HepG2 (cell line): Measurements from ENCODE around the gene RUVBL2. TPM values are rescaled to one million over a fixed set of nuclear protein-coding genes. Genes with fewer than 3 reads are reported as not detected.
A peak's percentile ranks its signal among the peaks of the same experiment; 100 is the strongest.

Source experiments
- AHDC1 ChIP-seq: sonication (generic); formaldehyde crosslinking; IDR thresholded peaks from 2 replicates; pipeline ENCODE4 v1.5.1; 2020; ENCODE audit warnings: mild to moderate bottlenecking, missing genetic modification reagents, borderline replicate concordance
- CHD2 ChIP-seq: IDR thresholded peaks from 2 replicates; pipeline ENCODE4 v1.6.1; 2011; ENCODE audit warnings: low read depth, low read length, improper control_type of control experiment
- HMGA1 ChIP-seq: sonication (generic); formaldehyde crosslinking; conservative IDR thresholded peaks from 2 replicates; pipeline ENCODE4 v1.4.0; 2020; ENCODE audit warnings: missing genetic modification reagents
- KDM3A ChIP-seq: IDR thresholded peaks from 2 replicates; pipeline ENCODE4 v1.6.1; 2018; ENCODE audit warnings: low read depth, missing compliant biosample characterization
- RFX5 ChIP-seq: IDR thresholded peaks from 2 replicates; pipeline ENCODE4 v1.6.1; 2011; ENCODE audit warnings: low read depth, low read length, improper control_type of control experiment
- RFXAP ChIP-seq: sonication (generic); formaldehyde crosslinking; IDR thresholded peaks from 2 replicates; pipeline ENCODE4 v1.4.0; 2020; ENCODE audit warnings: missing genetic modification reagents, borderline replicate concordance
- SNAPC4 ChIP-seq: sonication (generic); formaldehyde crosslinking; IDR thresholded peaks from 2 replicates; pipeline ENCODE4 v1.4.0; 2020; ENCODE audit warnings: mild to moderate bottlenecking, missing genetic modification reagents
- TEAD3 ChIP-seq: optimal IDR thresholded peaks from 2 replicates; pipeline ENCODE3; 2016; ENCODE audit warnings: borderline replicate concordance
- ZMAT3 ChIP-seq: sonication (generic); formaldehyde crosslinking; conservative IDR thresholded peaks from 2 replicates; pipeline ENCODE4 v1.7.0; 2021; ENCODE audit warnings: missing genetic modification reagents
- ZNF143 ChIP-seq: sonication (generic); formaldehyde crosslinking; IDR thresholded peaks from 2 replicates; pipeline ENCODE4 v1.4.0; 2020; ENCODE audit warnings: missing genetic modification reagents
- ZNF674 ChIP-seq: sonication (generic); formaldehyde crosslinking; IDR thresholded peaks from 2 replicates; pipeline ENCODE4 v1.5.0; 2020; ENCODE audit warnings: low read depth, mild to moderate bottlenecking, missing genetic modification reagents
- polyA plus RNA-seq, 8 experiments: library from polyadenylated mRNA; depleted of rRNA in 3 of 8; stranded (reverse) in 7 of 8; unstranded in 1 of 8; fragments of >200 nt; fragmentation: Illumina TruSeq in 4 of 8; extraction: Trizol in 4 of 8; gene quantifications; 2 replicates each; pipeline versions ENCODE4 v1.2.1 to v1.2.3, GENCODE V29; 2011 to 2016; ENCODE audit warnings: low read depth in 4 of 8, missing spikeins in 1 of 8, mixed read lengths in 1 of 8; ENCODE audit not compliant: insufficient read depth in 1 of 8
- total RNA-seq, 5 experiments: library from RNA; depleted of rRNA; stranded (reverse); fragments of >200 nt; fragmentation: Illumina TruSeq; extraction: Trizol; gene quantifications; 2 replicates each; pipeline ENCODE4 v1.2.3, GENCODE V29; 2016; ENCODE audit warnings: low read depth in 1 of 5
- TF ChIP-seq, protein P1 (sequence below): sonication (generic); formaldehyde crosslinking; IDR thresholded peaks from 2 replicates; pipeline ENCODE4 v1.4.0; 2020; ENCODE audit warnings: missing genetic modification reagents

Gene RUVBL2
- total and polyA plus RNA-seq, 2 of the 13 experiments (the other 11 are each of a cell fraction or from before 2014, with no cell fraction given): 120 to 122 TPM

DNA sequence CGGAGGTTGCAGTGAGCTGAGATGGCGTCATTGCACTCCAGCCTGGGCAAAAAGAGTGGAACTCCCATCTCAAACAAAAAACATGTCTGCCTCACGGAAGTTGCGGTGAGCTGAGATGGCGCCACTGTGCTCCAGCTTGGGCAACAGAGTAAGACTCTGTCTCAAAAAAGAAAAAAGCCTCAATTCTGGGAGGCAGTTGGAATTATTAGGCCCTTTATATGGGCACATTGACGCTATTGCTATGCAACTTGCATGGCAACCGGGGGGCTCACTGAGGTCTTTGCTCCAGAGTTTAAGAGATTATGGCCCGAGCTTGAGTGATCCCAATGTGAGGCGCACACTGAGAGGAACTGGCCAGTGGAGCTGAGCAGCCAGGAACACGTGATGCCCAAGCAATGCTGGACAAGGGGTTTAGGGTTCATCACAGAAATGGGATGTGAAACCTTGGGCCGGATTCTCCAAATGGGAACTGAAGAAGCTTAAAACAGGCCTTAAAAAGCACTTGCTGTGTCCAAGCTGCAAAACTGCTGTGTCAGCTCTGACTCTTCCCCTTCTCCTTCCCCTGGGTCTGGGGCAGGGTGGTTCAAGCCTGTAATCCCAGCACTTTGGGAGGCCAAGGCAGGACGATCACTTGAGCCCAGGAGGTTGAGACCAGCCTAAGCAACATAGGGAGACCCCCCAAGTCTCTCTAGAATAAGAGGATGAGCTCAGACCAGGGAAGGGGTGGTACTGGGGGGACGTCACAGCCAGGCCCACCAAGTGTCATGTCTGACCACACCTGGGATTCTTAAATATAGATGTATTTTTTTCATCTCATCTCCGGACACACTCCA is 26.1 kb upstream of the RUVBL2 start (continued):
- TF ChIP-seq AHDC1 (CRISPR knock-in tag) (0 out of 2 replicates have a peak, but pooled peaks have one; percentile 31), RFX5 (no peak; the same call in 1 of the 2 replicates), KDM3A (no peak), ZMAT3 (CRISPR knock-in tag) (no peak), SNAPC4 (CRISPR knock-in tag) (no peak), ZNF143 (CRISPR knock-in tag) (no peak; the same call in 1 of the 2 replicates), HMGA1 (CRISPR knock-in tag) (no peak), TEAD3 (no peak), ZNF674 (no peak; the same call in 1 of the 2 replicates), CHD2 (no peak), RFXAP (CRISPR knock-in tag) (no peak)
- TF ChIP-seq, protein P1, sequence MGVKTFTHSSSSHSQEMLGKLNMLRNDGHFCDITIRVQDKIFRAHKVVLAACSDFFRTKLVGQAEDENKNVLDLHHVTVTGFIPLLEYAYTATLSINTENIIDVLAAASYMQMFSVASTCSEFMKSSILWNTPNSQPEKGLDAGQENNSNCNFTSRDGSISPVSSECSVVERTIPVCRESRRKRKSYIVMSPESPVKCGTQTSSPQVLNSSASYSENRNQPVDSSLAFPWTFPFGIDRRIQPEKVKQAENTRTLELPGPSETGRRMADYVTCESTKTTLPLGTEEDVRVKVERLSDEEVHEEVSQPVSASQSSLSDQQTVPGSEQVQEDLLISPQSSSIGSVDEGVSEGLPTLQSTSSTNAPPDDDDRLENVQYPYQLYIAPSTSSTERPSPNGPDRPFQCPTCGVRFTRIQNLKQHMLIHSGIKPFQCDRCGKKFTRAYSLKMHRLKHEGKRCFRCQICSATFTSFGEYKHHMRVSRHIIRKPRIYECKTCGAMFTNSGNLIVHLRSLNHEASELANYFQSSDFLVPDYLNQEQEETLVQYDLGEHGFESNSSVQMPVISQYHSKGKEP (CRISPR knock-in tag): no peak
